Kasumi-1 (cell line): ENCODE measurements around the gene FRMD4A.

Experiments
- DNase-seq, 2 experiments: peaks; one replicate each; lab custom pipeline; 2025; lab: John Stamatoyannopoulos, UW

FRMD4A gene

GRCh38 chr10:13669182-13669855, 661.4 kb downstream of the FRMD4A start:
- no peak for DNase-seq

- no peak for DNase-seq
Observed at GRCh38 chr10:13668126-13668525, 662.6 kb downstream of the FRMD4A start.

- DNase-seq = no peak
Observed at GRCh38 chr10:13665516-13666262, 665.0 kb downstream of the FRMD4A start.

- no peak for DNase-seq
Observed at GRCh38 chr10:13661256-13661655, 669.5 kb downstream of the FRMD4A start.

- DNase-seq = no peak
Observed at GRCh38 chr10:13660551-13660920, 670.2 kb downstream of the FRMD4A start.

- peak; percentile 35 to 59 for DNase-seq
Observed at GRCh38 chr10:13659887-13660550, 670.7 kb downstream of the FRMD4A start.

- DNase-seq = no peak
Observed at GRCh38 chr10:13658871-13659685, 671.6 kb downstream of the FRMD4A start.

GRCh38 chr10:13658264-13658663, 672.5 kb downstream of the FRMD4A start:
- DNase-seq = no peak

GRCh38 chr10:13657101-13657680, 673.5 kb downstream of the FRMD4A start:
- no peak for DNase-seq

- DNase-seq = no peak
Observed at GRCh38 chr10:13656337-13657100, 674.2 kb downstream of the FRMD4A start.

- no peak for DNase-seq
Observed at GRCh38 chr10:13654846-13655245, 675.9 kb downstream of the FRMD4A start.

- no peak for DNase-seq
Observed at GRCh38 chr10:13654118-13654830, 676.5 kb downstream of the FRMD4A start.

- no peak for DNase-seq
Observed at GRCh38 chr10:13652860-13653259, 677.9 kb downstream of the FRMD4A start.

- DNase-seq = no peak
Observed at GRCh38 chr10:13651969-13652720, 678.6 kb downstream of the FRMD4A start.

- no peak for DNase-seq
Observed at GRCh38 chr10:13650961-13651360, 679.8 kb downstream of the FRMD4A start.

- no peak for DNase-seq
Observed at GRCh38 chr10:13649844-13650520, 680.7 kb downstream of the FRMD4A start.

- no peak for DNase-seq
Observed at GRCh38 chr10:13648425-13648824, 682.3 kb downstream of the FRMD4A start.

- no peak for DNase-seq
Observed at GRCh38 chr10:13644866-13645265, 685.9 kb downstream of the FRMD4A start.

- DNase-seq = no peak
Observed at GRCh38 chr10:13643016-13643415, 687.7 kb downstream of the FRMD4A start.
